Stimulated activated CD4-positive, alpha-beta T cell treated with anti-CD3 and anti-CD28 coated beads, Interleukin-4, amount 100 ng/mL, for 1 hour (primary cell): ENCODE results near the gene SLC38A8.

Experiments
- DNase-seq: peaks from one replicate; pipeline ENCODE4 v3.0.0-alpha.2; 2020

Gene SLC38A8

DNA sequence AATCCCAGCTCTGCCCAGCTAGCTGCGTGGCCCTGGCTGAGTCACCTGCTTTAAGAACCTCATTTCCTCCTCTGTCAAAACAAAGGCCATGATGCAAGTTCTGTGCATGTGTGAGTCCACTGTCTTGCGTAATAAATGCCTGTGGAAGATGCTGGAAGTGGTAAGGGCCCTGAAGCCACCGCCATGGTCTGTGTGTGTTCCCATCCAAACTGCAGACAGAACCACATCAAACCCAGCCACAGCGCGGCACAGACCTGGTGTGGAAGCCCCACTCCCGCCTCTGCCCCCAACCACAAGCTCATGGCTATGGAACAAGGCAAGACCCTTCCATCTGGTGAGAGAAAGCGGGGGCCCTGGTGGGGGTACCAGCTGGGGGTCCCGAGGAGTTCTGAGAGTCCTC is 48.5 kb downstream of the SLC38A8 start:
- no peak for DNase-seq

- no peak for DNase-seq
Observed at GRCh38 chr16:83992624-83993023, 50.0 kb downstream of the SLC38A8 start.

DNA sequence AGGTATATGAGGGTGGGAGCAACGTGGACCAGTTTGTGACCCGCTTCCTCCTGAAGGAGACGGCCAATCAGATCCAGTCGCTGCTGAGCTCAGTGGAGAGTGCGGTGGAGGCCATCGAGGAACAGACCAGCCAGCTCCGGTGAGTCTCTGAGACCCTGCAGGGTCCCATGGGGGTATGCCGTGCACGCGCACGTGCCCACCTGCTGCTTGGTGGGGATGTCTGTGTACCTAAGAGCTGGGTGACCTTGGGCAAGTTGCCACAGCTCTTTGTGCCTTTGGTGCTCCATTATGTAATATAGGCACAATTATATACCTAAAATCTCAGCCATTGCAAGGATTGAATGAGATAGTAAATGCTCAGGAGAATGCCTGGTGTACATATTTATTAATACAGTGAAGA is 52.1 kb downstream of the SLC38A8 start:
- DNase-seq = no peak

DNA sequence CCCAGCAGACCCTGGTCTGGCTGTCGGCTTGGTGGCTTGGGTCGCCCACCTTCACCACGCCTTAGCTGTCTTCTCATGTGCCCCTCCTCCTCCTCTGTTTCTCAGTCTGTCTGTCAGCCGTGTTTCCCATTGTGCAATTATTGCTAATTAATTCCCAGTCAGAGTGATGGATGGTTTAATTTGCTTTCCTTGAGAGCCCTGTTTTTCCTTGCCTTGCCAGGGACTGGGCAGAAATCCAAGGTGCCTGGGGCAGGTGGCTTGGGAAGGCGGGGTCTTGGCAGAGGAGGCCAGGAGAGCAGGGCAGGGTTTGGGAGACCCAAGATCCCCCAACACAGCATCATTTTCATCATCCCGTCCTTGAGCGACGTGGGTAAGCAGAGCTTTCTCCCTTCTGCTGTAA is 53.3 kb downstream of the SLC38A8 start:
- DNase-seq = no peak

- no peak for DNase-seq
Observed at GRCh38 chr16:83983491-83983890, 59.1 kb downstream of the SLC38A8 start.

- no peak for DNase-seq
Observed at GRCh38 chr16:83981799-83982198, 60.8 kb downstream of the SLC38A8 start.

DNA sequence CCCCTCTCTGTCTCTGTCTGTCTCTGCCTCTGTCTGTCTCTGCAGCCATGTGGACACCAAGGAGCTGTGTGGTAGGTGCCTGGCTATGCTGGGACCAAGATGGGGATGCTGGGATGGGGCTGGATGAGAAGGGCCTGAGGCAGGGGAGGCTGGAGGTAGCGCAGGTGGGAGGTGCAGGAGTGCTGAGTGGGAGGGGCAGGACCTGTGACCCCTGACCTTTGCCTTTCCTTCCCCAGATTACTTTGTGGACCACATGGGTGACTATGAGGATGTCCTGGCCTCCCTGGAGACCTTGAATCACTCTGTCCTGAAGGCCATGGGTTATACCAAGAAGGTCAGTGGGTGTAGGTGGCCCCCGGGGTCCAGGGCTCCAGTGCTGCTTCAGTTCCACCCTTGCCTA is 61.8 kb downstream of the SLC38A8 start:
- no peak for DNase-seq

DNA sequence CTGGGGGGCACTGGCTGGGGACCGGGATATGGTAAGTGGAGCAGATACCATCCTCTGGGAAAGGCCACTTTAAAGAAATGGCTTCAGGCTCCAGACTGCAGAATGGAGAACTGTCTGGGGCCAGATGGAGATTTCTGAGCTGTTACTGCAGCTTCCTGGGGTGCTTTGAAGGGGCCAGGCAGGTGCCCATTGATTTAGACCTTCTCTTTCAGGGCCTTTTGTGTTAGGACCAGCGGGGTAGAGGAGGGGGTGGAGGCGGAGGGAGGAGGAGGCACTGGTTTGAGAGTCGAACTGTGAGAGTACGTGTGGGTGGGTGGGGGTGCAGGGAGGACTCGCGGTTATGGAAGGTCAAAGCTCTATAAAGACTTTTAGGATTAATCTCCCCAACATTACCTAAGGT is 63.2 kb downstream of the SLC38A8 start:
- DNase-seq = no peak

DNA sequence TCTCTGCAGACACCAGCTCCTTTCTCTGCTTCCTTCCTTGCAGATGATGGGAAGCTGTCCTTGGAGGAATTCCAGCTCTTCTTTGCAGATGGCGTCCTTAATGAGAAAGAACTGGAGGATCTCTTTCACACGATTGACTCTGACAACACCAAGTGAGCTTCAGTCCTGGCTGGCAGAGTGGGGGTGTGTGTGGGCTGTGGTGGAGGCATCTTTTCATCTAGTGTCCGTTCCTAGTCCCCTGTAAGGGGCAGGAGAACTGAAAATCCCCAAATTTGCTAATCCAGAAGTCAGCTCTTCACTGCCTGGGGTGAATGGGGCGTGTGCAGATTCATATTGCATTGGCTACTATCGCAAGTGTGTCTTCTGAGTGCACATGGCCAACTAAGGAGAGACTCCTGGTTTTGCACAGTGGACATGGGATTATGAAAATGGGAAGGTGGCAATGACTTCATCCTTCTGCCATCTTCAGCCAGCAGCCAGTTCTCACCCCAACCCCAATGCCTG is 64.1 kb downstream of the SLC38A8 start:
- no peak for DNase-seq

DNA sequence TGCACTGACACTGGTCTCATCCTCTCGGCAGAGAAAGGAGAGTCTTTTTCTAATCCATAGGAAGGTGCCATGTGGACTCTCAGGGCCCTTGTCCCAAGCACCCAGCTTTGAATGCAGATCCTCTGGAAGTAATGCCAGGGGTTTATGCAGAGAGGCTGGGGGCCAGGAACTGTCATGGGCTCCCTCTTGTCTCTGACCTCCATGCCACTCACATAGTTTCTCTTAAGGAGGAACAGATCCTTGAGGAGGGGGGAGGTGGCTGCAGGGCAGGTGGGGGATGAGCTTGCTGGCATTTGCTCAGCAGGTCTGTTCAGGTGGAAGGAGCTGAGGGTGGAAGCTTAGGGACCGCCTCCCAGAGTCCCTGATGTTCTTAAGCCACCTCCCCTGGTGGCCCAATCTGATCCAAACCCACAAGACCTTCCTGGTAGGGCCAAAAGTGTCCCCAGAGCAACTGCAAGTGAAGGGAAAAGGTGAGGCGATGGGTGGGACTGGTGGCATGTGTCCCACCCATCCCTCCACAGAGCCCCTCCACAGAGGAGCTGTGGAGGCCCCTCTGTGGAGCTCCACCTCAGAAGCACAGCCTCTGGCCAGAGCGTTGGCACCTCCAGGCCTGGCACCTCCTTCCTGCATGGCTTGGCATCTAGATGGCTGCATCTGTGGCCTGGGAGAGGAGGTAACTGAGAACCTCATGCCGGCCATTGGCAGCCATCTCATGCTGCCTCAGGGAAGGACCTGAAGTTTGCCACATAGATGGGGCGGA is 65.4 kb downstream of the SLC38A8 start:
- no peak for DNase-seq

DNA sequence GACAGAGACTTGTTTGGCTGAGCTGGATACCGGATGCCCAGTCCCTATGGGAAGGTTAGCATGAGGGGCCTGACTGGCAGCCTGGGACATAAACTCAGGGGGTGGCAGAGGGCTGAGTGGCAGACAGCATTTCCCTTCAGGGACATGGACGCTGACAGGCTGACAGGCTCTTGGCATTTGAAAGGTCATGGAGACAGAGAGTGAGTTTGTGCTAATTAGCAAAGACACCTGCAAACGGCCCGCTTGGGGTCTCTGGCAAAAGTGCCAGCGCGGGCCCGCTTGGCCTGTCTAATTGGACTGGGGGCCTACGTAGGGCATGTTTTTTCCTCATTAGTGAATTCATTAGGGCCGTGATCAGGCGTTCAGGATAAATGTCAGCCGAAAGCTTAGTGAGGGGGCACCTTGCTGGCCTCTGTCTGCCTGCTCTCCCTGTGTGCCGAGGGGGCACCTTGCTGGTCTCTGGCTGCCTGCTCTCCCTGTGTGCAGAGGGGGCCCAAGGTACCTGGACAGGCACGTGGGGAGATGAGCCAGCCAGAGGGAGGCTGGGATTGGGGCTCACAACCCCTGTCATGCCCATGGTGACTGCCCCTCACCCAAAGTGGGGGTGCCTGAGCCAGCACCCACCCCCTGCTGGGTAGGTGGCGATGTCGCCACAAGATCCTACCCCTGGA is 66.9 kb downstream of the SLC38A8 start:
- DNase-seq = no peak

DNA sequence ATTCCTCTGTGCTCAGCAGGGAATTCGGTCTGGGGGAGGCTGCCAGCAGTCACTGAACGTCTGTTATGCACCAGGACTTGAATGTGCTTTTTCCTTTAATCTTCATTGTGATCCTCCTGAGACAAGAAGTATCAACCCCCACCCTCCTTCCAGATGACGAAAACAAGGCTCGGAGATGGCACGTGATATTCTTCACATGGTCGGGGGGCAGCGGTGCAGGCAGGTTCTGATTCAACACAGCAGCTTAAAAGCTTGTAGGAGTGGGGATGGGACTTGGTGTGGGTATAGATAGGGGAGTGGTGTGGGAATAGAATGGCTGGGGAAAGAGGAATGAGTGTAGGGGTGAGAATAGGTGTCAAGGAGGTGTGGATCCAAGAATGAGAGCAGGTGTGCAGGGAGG is 68.1 kb downstream of the SLC38A8 start:
- DNase-seq = no peak

- DNase-seq = no peak
Observed at GRCh38 chr16:83973581-83974385, 68.8 kb downstream of the SLC38A8 start.

GRCh38 chr16:83973077-83973476 is 69.5 kb downstream of the SLC38A8 start:
- no peak for DNase-seq

- DNase-seq = no peak
Observed at GRCh38 chr16:83972256-83973008, 70.2 kb downstream of the SLC38A8 start.

DNA sequence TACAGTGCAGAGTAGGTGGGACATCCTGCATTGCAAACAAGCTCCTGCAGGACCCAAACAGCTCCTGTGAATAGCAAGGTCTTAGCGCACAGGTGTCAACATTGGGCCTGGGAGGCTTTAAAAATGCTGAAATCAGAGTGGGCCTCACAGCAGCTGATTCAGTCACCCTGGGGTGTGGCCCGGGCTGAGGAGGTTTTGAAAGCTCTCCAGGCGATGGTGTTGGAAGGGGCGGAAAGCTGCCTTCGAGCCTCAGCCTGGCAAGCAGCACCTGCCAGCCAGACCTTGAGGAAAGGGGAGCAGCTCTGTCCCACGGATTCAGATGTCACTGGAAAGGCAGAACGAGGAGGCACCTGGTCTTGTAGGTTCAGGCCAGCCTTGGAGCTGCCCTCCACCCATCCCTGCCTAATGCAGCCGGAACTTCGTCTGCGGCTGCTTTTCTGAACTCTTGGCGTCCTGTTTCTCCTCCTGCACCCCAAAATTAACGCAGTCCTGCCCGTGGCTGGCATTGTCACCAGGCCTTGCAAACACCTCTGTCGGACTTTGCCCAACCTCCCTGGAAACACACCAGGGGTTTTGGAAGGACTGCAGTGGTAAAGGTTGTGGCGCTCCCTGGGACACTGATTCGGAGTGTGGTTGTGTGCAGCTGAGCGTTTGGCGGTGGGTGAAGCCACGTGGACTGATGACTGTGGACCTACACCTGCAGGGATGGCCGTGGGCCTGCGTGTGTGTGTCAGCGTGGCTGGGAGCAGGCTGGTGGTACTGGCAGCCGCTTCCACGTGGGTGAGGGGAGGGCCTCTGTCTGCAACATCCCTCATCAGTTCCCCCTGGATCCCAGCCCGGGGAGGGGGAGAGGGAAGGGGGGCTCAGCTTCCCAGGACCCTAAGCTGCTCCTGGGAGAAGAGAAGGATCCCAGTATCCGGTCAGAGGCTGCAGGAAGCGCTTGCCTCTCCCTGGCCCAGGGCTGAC is 71.1 kb downstream of the SLC38A8 start:
- DNase-seq = no peak

DNA sequence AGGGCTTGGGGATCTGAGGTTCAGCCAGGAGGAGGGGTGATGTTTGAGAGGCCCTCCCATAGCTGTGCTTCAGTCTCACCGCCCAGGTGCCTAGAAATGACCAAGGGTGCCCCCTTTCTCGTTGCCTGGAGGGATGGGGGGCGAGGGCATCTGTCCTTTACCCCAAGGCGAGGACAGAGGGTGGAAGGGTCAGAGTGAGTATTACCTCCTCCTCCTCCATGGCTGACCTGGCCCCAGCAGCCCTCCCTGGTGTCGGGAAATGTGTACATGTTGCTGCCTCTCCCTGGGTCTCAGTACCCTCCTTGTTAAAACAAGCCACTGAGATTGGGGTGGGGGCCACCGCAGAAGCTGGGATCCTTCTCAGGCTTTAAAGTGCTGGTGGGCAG is 72.2 kb downstream of the SLC38A8 start:
- DNase-seq = no peak

DNA sequence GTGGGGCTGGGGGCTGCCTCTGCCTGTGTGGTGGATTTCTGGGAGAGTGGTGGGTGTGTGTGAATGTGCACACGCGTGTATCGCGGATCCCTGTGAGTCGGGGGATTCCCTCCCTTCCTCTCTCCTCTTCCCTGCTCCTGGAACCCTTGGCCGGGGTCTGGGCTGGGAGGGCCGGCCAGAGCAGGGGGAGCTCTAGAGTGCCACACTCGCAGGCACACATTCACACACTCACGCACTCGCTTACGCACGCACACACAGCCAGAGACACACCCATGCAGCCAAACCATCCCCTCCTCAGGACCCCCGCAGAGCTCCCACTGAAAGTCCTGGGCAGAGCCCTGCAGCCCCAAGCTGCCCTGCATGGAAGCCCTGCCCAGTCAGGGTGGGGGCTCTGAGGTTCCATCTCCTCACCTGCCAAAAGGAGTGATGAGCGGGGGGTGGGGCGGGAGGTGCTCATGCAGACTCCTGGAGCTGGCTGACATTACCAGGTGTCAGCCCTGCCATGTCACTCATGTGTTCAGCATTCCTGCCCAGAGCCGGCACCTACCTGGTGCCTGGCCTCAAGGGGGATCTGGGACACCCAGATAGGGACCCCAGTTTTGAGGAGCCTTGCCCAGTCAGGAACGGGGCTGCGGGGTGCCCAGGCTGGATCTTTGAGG is 72.7 kb downstream of the SLC38A8 start:
- no peak for DNase-seq

DNA sequence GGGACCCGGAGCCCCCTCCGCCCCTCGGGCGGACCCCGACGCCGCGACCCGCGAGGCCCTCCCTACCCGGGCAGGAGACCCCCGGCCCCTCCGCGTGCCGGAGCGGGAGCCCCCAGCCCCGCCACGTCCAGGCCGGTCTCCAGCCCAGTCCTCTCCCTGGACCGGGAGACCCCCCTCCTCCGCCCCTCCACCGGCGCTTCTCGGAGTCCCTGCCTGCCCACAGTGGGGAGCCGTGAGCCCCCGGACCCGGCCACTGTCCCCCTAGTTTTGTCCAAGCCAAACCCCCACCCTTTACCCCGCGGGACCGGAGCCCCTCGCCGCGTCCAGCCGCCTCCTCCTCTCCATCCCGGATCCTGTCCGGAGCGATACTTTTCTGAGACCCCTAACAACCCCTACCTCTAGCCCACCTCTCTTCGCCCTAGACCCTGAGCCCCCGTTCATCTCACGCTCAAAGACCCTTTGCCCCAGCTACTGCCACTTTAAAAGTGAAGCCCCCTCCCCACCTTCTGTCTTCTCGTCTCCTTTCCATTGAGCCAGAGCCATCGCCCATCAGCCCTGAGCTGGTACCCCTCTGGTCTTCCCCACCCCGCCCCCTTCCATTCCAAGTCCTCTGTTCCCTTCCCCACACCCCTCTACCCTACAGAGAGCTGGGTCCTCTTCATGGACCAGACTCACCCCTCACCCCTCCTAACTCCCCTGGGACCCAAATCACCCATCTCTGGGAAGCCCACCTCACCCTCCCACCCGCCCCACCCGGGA is 73.5 kb downstream of the SLC38A8 start:
- no peak for DNase-seq

GRCh38 chr16:83968306-83968851 is 74.2 kb downstream of the SLC38A8 start:
- no peak for DNase-seq
